Measurements from ENCODE around the gene NKX2-3.

The NKX2-3 gene

DNA sequence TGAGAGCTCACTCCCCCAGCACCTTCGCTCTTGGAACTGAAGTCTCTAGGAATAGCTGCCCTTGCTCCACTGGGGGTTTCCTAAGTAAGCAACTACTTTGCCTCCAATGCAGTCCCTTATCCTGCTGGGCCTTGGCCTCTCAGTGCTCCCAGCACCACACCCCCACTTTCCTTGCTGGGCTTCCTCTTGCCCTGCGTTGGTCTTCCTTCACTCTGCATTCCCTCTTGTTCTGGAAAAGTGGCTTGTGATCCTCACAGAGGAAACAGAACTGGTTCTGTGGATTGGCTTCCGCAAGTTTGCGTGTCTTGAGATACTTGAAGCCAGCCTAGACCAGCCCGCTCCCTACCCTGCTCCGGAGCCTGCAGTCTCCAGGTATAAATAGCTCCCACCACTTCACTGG, 6.4 kb downstream of the NKX2-3 start:
- ATAC-seq, result no peak
- DNase-seq, result no peak

GRCh38 chr10:99539820-99540219, 7.1 kb downstream of the NKX2-3 start:
- DNase-seq, result no peak
- ATAC-seq, result no peak

DNA sequence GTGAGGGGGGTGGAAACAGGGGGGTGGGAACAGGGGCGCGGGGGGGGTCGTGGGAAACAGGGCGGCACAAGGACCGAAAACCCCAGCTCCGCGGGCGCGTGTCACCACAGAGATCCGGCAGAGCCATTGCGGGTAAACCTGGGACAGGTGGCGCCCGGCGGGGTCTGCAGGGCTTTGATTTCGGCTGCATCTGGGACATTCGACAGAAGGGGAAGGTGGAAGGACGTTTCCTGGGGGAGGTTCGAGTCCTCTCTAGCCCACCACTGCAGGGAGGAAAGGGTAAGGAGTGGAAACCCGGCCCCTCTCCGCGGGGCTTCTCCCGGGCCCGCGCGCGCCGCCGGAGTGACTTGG, 7.5 kb downstream of the NKX2-3 start:
- ATAC-seq (no peak), DNase-seq (no peak)

DNA sequence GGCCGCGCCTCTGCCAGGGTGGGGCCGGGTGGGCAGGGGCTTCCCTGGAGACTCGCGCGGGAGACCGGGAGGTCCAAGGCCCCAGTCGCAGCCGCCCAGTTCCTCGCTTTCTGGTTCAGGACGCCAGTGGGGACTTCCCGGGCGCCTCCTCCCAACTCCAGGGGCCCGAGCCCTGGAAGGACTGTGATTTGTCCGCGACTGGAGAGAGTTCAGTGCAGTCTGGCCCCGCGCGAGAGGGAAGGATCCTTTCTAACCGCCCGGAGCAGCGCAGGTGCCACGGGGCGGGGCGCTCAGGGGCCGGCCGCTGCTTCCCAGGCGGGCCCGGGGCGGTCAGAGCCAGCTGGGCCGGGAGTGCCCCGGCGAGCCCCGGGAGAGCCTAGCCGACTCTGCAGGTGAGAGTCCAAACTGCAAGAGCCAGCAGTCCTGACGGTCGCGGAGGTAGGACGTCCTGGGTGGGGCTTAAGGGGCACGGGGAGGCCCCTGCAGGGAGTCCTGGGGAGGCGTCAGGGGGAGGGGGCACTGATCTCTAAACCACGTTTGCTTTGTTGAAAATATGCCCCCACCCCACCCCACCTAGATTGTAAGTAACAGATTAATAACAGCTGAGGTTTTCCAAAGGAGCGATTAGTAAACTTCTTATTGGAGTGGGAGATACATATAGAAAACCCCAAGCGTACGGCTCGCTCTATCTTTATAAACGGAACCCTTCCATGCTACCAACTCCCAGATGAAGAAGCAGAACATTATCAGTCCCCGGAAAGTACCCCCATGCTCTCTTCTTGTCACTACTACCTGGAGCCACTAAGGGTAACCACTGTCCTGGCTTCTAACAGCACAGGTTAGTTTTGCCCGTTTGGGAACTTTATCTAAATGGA, 8.2 kb downstream of the NKX2-3 start:
- no peak for ATAC-seq
- DNase-seq, result no peak

DNA sequence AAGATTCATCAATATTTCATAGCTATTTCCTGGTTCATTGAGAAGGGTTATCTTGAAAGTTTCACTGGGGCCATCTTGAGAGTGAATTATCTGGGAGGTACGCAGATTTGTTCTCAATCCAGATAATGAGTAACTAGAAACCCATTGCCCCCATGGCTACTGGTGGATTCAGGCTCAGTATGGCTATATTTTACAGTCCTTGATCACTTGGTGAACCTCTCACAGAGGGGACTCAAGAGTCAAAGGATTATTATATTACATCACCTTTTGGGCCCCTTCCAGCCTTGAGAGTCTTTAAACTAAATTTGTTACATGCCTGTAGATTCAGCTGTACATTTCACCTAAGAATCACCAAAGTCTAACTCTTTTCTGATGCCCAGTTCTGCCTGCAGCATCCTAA, 11.6 kb downstream of the NKX2-3 start:
- ATAC-seq, result no peak

GRCh38 chr10:99548041-99548530, 15.3 kb downstream of the NKX2-3 start:
- ATAC-seq, result peak; percentile 43
- no peak for DNase-seq

More for the DNA sequence above, 11.6 kb downstream of the NKX2-3 start:
- no peak for DNase-seq

- DNase-seq (no peak), ATAC-seq (no peak)
Measured at GRCh38 chr10:99551158-99551557, 18.4 kb downstream of the NKX2-3 start.

GRCh38 chr10:99551616-99552015, 18.9 kb downstream of the NKX2-3 start:
- ATAC-seq (no peak), DNase-seq (no peak)

DNA sequence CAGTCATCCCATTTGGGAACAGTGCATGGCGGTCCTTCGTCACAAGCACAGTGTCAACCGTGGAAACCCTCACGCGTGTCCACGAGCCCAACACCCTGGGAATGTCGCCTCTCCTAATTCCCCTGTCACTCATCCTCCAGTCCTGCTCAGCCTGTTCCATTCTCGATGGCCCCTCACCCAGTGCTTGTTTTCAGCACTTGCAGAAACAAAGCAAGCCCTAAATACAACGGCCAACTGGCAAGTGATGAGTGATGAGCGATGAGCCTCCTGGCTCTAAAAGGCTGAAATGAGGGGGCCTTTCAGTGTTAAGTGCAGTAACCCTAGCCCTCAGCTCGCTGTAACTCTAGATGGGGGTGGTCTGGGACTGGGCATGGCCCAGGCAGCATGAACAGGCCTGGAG, 22.6 kb downstream of the NKX2-3 start:
- ATAC-seq, result peak; percentile 3
- DNase-seq, result no peak

DNA sequence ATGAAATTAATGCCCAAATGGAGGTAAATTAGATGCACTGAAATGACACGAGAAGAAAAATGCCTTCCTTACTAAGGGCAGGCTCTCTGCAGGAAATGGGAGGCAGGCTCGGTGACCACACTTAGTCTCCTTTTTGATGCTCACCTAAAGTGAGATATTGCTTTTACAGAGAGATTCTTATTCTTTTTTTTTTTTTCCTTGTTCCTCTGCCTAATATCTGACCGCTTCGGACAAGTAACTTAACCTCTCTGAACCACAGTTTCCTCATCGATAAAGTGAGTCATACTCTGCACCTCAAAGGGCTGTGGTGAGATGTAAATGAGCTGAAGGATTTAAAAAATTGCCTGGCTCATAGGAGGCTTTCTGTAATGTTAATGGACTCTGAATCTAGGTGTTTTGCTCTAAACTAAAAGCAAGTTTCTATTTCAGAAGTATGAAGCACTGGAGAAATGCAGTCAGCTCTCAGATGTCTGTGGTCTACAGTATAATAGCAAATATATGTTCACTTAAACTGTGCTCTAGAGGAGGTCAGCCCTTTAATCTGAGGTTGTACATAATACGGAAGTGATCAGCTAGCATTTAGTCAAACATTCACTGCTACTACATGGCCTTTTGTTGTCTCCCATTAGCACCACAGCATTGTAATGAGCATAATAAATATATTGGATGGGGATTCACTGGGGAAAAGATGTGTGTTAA, 23.2 kb downstream of the NKX2-3 start:
- DNase-seq (no peak), ATAC-seq (peak; percentile 82)

DNA sequence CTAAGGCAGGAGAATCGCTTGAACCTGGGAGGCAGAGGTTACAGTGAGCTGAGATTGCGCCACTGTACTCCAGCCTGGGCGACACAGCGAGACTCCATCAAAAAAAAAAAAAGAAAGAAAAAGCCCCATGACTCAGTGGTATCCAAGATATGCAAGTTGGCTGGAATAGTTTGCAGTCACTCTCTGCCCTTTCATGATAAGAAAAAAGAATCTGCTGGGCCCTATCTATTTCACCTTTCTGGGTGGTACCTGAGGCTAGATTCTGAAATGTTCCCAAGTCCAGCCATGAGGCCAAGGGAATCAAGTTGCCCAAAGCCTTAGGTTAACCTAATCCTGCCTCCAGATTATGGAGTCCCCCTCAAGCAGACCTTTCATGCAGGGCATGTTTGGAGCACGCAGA, 24.3 kb downstream of the NKX2-3 start:
- DNase-seq, result no peak
- ATAC-seq, result no peak

GRCh38 chr10:99558708-99559107, 26.0 kb downstream of the NKX2-3 start:
- ATAC-seq (no peak), DNase-seq (no peak)

DNA sequence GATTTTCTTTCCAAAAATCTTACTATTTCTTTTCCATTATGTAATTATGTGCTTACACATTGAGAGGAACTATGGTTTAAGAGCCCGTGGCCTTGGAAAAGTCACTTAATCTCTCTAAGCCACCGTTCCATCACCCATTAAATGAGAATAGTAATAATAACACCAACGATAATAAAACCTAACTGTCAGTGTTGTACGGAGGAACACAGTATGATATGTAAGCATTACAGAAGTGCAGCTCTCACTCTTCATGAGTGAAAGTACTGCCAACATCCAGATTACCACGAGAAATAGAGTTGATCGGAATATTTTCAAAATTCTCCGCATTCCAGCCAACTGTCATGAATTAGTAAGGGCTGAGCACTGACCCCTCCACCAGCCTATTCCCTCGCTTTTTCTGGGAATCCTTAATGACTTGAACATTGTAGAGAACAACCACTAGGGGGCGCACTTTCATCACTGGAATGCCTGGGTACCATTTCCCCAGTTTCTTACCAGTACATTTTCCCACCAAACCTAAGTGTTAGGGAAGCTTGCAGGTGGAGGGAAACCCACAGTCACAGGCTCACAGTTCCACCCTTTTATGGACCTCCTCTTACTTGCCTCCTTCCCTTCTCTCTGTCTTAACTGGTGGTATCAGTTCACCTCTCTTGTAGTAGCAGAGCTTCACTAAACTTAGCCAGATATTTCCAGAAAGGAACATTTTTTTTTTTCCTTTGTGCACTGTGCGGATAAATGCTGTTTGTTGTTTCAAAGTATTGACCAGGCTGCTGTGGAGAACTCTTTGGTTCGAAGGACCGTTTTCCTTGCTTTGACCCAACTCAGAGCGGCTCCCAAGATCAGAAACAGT, 27.8 kb downstream of the NKX2-3 start:
- DNase-seq, result peak; percentile 63
- no peak for ATAC-seq

DNA sequence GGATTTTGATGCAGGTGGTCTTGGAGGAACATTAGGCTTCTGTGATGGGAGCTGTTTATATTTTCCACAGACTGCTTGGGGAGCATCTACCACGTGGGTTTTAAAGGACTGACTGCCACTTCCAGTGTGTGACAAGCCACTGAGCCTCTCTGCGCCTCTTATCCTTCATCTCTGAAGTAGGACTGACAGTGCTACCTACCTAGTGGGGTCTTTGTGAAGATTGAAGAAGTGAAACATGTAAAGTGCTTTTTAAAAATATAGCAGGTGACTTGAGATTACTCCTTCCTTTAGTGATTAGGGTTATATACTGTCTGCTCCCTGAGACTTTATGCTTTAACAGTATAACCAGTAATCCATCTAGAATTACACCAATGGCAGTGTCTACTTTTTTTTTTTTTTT, 29.9 kb downstream of the NKX2-3 start:
- no peak for DNase-seq
- no peak for ATAC-seq

GRCh38 chr10:99564361-99564760, 31.6 kb downstream of the NKX2-3 start:
- DNase-seq (no peak), ATAC-seq (no peak)

DNA sequence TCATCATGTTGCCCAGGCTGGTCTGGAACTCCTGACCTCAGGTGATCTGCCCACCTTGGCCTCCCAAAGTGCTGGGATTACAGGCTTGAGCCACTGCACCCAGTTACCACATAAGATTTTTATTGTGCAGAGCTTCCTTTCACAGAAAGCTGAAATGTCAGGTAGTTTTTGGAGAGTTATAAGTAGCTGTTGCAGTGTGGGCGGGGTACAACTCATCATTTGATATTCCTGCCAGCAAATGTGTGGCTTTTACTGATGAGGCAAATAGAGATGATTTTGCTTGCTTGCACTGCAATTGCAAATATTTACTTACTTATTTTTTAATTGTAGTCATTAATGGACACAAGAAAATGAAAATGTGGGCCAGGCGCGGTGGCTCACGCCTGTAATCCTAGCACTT, 32.4 kb downstream of the NKX2-3 start:
- no peak for ATAC-seq
- no peak for DNase-seq

- ATAC-seq (no peak), DNase-seq (no peak)
Measured at GRCh38 chr10:99569253-99569939, 36.7 kb downstream of the NKX2-3 start.

- no peak for ATAC-seq
Measured at GRCh38 chr10:99569961-99570360, 37.2 kb downstream of the NKX2-3 start.

DNA sequence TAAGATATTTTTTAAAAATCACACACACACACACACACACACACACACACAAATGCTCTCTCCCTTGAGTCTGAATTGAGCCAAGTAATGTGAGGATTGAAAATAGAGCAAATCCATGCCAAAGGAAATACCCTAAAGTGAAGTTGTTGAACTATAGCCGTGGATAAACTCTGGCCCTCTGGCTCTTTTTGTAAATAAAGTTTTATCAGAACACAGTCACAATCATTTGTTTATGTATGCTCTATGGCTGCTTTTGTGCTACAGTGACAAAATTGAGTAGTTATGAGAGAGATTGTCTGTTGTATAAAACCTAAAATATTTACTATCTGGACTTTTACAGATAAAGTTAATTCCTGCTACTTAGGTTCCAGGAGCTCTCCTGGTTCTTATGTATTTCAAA, 39.1 kb downstream of the NKX2-3 start:
- ATAC-seq (no peak), DNase-seq (no peak)

More at GRCh38 chr10:99569961-99570360, 37.2 kb downstream of the NKX2-3 start:
- no peak for DNase-seq

- DNase-seq (no peak), ATAC-seq (no peak)
Measured at GRCh38 chr10:99573790-99574189, 41.0 kb downstream of the NKX2-3 start.

- no peak for ATAC-seq
- DNase-seq, result no peak
Measured at GRCh38 chr10:99579971-99580370, 47.2 kb downstream of the NKX2-3 start.

DNA sequence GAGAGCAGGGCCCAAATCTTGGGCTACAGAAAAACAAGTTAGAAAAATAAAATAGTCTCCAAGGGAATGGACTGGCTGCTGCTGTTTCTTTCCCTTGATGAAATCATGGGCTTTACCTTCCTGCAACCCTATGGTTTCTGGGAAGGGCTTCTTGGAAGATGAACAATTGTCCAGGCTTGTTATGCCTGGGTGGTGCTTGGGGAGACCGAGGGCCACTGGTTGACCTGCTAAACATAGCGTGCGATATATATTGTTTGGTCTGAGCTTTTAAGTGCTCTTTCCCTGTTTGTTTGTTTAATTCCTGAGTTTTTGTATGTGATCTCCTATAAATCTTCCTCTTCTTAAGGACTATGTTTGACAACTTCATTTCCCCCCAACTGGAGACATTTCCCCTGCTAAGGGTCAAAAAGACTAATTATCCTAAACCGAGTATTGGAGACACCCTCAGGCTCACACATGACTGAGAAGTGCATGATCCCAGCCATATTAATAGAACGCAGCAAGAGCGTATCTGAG, 49.6 kb downstream of the NKX2-3 start:
- ATAC-seq, result no peak

More for the DNA sequence above, 49.6 kb downstream of the NKX2-3 start:
- DNase-seq, result no peak
